ENCODE results near the gene IYD. TPM values are rescaled to one million over a fixed set of nuclear protein-coding genes. Genes with fewer than 3 reads are reported as not detected.

Gene IYD
- polyA plus RNA-seq, 2 donors, result 0.01 TPM; not detected in 1

GRCh38 chr6:150420428-150420827 lies 51.6 kb downstream of the IYD start:
- H3K36me3 ChIP-seq (ENCODE audit: control insufficient read depth in 2 of 2, insufficient read depth in 2 of 2, low read length in 1 of 2), result no peaks in the 10 kb centered on the region
- H3K27ac ChIP-seq (ENCODE audit: low read depth in 2 of 2, low read length in 1 of 2), result no peak overlapping the region
- WGBS, 2 donors, result 96 to 97% methylated on average over 2 of the region's 2 CpGs
- no peaks in the 10 kb centered on the region for H3K9me3 ChIP-seq (ENCODE audit: control insufficient read depth in 2 of 2, insufficient read depth in 1 of 2, low read depth in 1 of 2, low read length in 1 of 2)
- no peak overlapping the region for H3K4me3 ChIP-seq (ENCODE audit: low read depth in 1 of 2, low read length in 2 of 2)
- H3K4me1 ChIP-seq (ENCODE audit: control insufficient read depth in 2 of 2, insufficient read depth in 2 of 2, low read length in 1 of 2), result peaks cover 2% of the 10 kb centered on the region in 2 donors
- H3K27me3 ChIP-seq (ENCODE audit: control insufficient read depth in 1 of 2, insufficient read depth in 2 of 2, low read length in 2 of 2), result no peaks in the 10 kb centered on the region

- Histone ChIP-seq H3K4me3 (ENCODE audit: low read depth in 1 of 2, low read length in 2 of 2) (no peak overlapping the region), H3K36me3 (ENCODE audit: control insufficient read depth in 2 of 2, insufficient read depth in 2 of 2, low read length in 1 of 2) (no peaks in the 10 kb centered on the region), H3K4me1 (ENCODE audit: control insufficient read depth in 2 of 2, insufficient read depth in 2 of 2, low read length in 1 of 2) (peaks cover 2% of the 10 kb centered on the region in 2 donors), H3K9me3 (ENCODE audit: control insufficient read depth in 2 of 2, insufficient read depth in 1 of 2, low read depth in 1 of 2, low read length in 1 of 2) (no peaks in the 10 kb centered on the region), H3K27me3 (ENCODE audit: control insufficient read depth in 1 of 2, insufficient read depth in 2 of 2, low read length in 2 of 2) (no peaks in the 10 kb centered on the region), H3K27ac (ENCODE audit: low read depth in 2 of 2, low read length in 1 of 2) (no peak overlapping the region)
- 69% methylated on average over 3 of the region's 3 CpGs for WGBS, 2 donors
Observed at GRCh38 chr6:150420926-150421325, 52.1 kb downstream of the IYD start.

GRCh38 chr6:150425508-150425907 lies 56.7 kb downstream of the IYD start:
- no peaks in the 10 kb centered on the region for H3K4me1 ChIP-seq (ENCODE audit: control insufficient read depth in 2 of 2, insufficient read depth in 2 of 2, low read length in 1 of 2)
- 95 to 97% methylated on average over 8 of the region's 8 CpGs for WGBS, 2 donors
- H3K36me3 ChIP-seq (ENCODE audit: control insufficient read depth in 2 of 2, insufficient read depth in 2 of 2, low read length in 1 of 2), result no peaks in the 10 kb centered on the region
- no peak overlapping the region for H3K4me3 ChIP-seq (ENCODE audit: low read depth in 1 of 2, low read length in 2 of 2)
- H3K9me3 ChIP-seq (ENCODE audit: control insufficient read depth in 2 of 2, insufficient read depth in 1 of 2, low read depth in 1 of 2, low read length in 1 of 2), result no peaks in the 10 kb centered on the region
- H3K27ac ChIP-seq (ENCODE audit: low read depth in 2 of 2, low read length in 1 of 2), result no peak overlapping the region
- H3K27me3 ChIP-seq (ENCODE audit: control insufficient read depth in 1 of 2, insufficient read depth in 2 of 2, low read length in 2 of 2), result no peaks in the 10 kb centered on the region

- H3K4me1 ChIP-seq (ENCODE audit: control insufficient read depth in 2 of 2, insufficient read depth in 2 of 2, low read length in 1 of 2), result no peaks in the 10 kb centered on the region
- no peaks in the 10 kb centered on the region for H3K9me3 ChIP-seq (ENCODE audit: control insufficient read depth in 2 of 2, insufficient read depth in 1 of 2, low read depth in 1 of 2, low read length in 1 of 2)
- H3K27me3 ChIP-seq (ENCODE audit: control insufficient read depth in 1 of 2, insufficient read depth in 2 of 2, low read length in 2 of 2), result no peaks in the 10 kb centered on the region
- H3K27ac ChIP-seq (ENCODE audit: low read depth in 2 of 2, low read length in 1 of 2), result no peak overlapping the region
- no peak overlapping the region for H3K4me3 ChIP-seq (ENCODE audit: low read depth in 1 of 2, low read length in 2 of 2)
- H3K36me3 ChIP-seq (ENCODE audit: control insufficient read depth in 2 of 2, insufficient read depth in 2 of 2, low read length in 1 of 2), result no peaks in the 10 kb centered on the region
- WGBS, 2 donors, result 69 to 70% methylated on average over 8 of the region's 8 CpGs
Observed at GRCh38 chr6:150426198-150426597, 57.4 kb downstream of the IYD start.

GRCh38 chr6:150427037-150427602 lies 58.3 kb downstream of the IYD start:
- Histone ChIP-seq H3K9me3 (ENCODE audit: control insufficient read depth in 2 of 2, insufficient read depth in 1 of 2, low read depth in 1 of 2, low read length in 1 of 2) (no peaks in the 10 kb centered on the region), H3K4me3 (ENCODE audit: low read depth in 1 of 2, low read length in 2 of 2) (no peak overlapping the region), H3K27ac (ENCODE audit: low read depth in 2 of 2, low read length in 1 of 2) (no peak overlapping the region), H3K27me3 (ENCODE audit: control insufficient read depth in 1 of 2, insufficient read depth in 2 of 2, low read length in 2 of 2) (no peaks in the 10 kb centered on the region), H3K4me1 (ENCODE audit: control insufficient read depth in 2 of 2, insufficient read depth in 2 of 2, low read length in 1 of 2) (no peaks in the 10 kb centered on the region), H3K36me3 (ENCODE audit: control insufficient read depth in 2 of 2, insufficient read depth in 2 of 2, low read length in 1 of 2) (no peaks in the 10 kb centered on the region)
- WGBS, 2 donors, result 77 to 80% methylated on average over 6 of the region's 6 CpGs

- no peaks in the 10 kb centered on the region for H3K4me1 ChIP-seq (ENCODE audit: control insufficient read depth in 2 of 2, insufficient read depth in 2 of 2, low read length in 1 of 2)
- no peaks in the 10 kb centered on the region for H3K36me3 ChIP-seq (ENCODE audit: control insufficient read depth in 2 of 2, insufficient read depth in 2 of 2, low read length in 1 of 2)
- 85 to 90% methylated on average over 2 of the region's 2 CpGs for WGBS, 2 donors
- H3K4me3 ChIP-seq (ENCODE audit: low read depth in 1 of 2, low read length in 2 of 2), result no peak overlapping the region
- no peaks in the 10 kb centered on the region for H3K27me3 ChIP-seq (ENCODE audit: control insufficient read depth in 1 of 2, insufficient read depth in 2 of 2, low read length in 2 of 2)
- H3K27ac ChIP-seq (ENCODE audit: low read depth in 2 of 2, low read length in 1 of 2), result no peak overlapping the region
- no peaks in the 10 kb centered on the region for H3K9me3 ChIP-seq (ENCODE audit: control insufficient read depth in 2 of 2, insufficient read depth in 1 of 2, low read depth in 1 of 2, low read length in 1 of 2)
Observed at GRCh38 chr6:150427843-150428242, 59.0 kb downstream of the IYD start.

GRCh38 chr6:150430815-150431214 lies 62.0 kb downstream of the IYD start:
- Histone ChIP-seq H3K36me3 (ENCODE audit: control insufficient read depth in 2 of 2, insufficient read depth in 2 of 2, low read length in 1 of 2) (no peaks in the 10 kb centered on the region), H3K9me3 (ENCODE audit: control insufficient read depth in 2 of 2, insufficient read depth in 1 of 2, low read depth in 1 of 2, low read length in 1 of 2) (no peaks in the 10 kb centered on the region), H3K27me3 (ENCODE audit: control insufficient read depth in 1 of 2, insufficient read depth in 2 of 2, low read length in 2 of 2) (no peaks in the 10 kb centered on the region), H3K27ac (ENCODE audit: low read depth in 2 of 2, low read length in 1 of 2) (no peak overlapping the region), H3K4me3 (ENCODE audit: low read depth in 1 of 2, low read length in 2 of 2) (no peak overlapping the region), H3K4me1 (ENCODE audit: control insufficient read depth in 2 of 2, insufficient read depth in 2 of 2, low read length in 1 of 2) (no peaks in the 10 kb centered on the region)
- WGBS, 2 donors, result 88 to 90% methylated on average over 8 of the region's 8 CpGs

- Histone ChIP-seq H3K9me3 (ENCODE audit: control insufficient read depth in 2 of 2, insufficient read depth in 1 of 2, low read depth in 1 of 2, low read length in 1 of 2) (no peaks in the 10 kb centered on the region), H3K27me3 (ENCODE audit: control insufficient read depth in 1 of 2, insufficient read depth in 2 of 2, low read length in 2 of 2) (no peaks in the 10 kb centered on the region), H3K4me1 (ENCODE audit: control insufficient read depth in 2 of 2, insufficient read depth in 2 of 2, low read length in 1 of 2) (no peaks in the 10 kb centered on the region), H3K27ac (ENCODE audit: low read depth in 2 of 2, low read length in 1 of 2) (no peak overlapping the region), H3K4me3 (ENCODE audit: low read depth in 1 of 2, low read length in 2 of 2) (no peak overlapping the region), H3K36me3 (ENCODE audit: control insufficient read depth in 2 of 2, insufficient read depth in 2 of 2, low read length in 1 of 2) (no peaks in the 10 kb centered on the region)
- WGBS, 2 donors, result 91% methylated on average over 3 of the region's 3 CpGs
Observed at GRCh38 chr6:150435360-150435759, 66.5 kb downstream of the IYD start.

- H3K27ac ChIP-seq (ENCODE audit: low read depth in 2 of 2, low read length in 1 of 2), result no peak overlapping the region
- H3K4me1 ChIP-seq (ENCODE audit: control insufficient read depth in 2 of 2, insufficient read depth in 2 of 2, low read length in 1 of 2), result no peaks in the 10 kb centered on the region
- no peaks in the 10 kb centered on the region for H3K9me3 ChIP-seq (ENCODE audit: control insufficient read depth in 2 of 2, insufficient read depth in 1 of 2, low read depth in 1 of 2, low read length in 1 of 2)
- 87 to 89% methylated on average over 10 of the region's 10 CpGs for WGBS, 2 donors
- no peaks in the 10 kb centered on the region for H3K27me3 ChIP-seq (ENCODE audit: control insufficient read depth in 1 of 2, insufficient read depth in 2 of 2, low read length in 2 of 2)
- no peak overlapping the region for H3K4me3 ChIP-seq (ENCODE audit: low read depth in 1 of 2, low read length in 2 of 2)
- H3K36me3 ChIP-seq (ENCODE audit: control insufficient read depth in 2 of 2, insufficient read depth in 2 of 2, low read length in 1 of 2), result no peaks in the 10 kb centered on the region
Observed at GRCh38 chr6:150435832-150436231, 67.0 kb downstream of the IYD start.

- no peaks in the 10 kb centered on the region for H3K9me3 ChIP-seq (ENCODE audit: control insufficient read depth in 2 of 2, insufficient read depth in 1 of 2, low read depth in 1 of 2, low read length in 1 of 2)
- H3K36me3 ChIP-seq (ENCODE audit: control insufficient read depth in 2 of 2, insufficient read depth in 2 of 2, low read length in 1 of 2), result no peaks in the 10 kb centered on the region
- WGBS, 2 donors, result 89 to 94% methylated on average over 8 of the region's 8 CpGs
- no peaks in the 10 kb centered on the region for H3K4me1 ChIP-seq (ENCODE audit: control insufficient read depth in 2 of 2, insufficient read depth in 2 of 2, low read length in 1 of 2)
- H3K4me3 ChIP-seq (ENCODE audit: low read depth in 1 of 2, low read length in 2 of 2), result no peak overlapping the region
- no peak overlapping the region for H3K27ac ChIP-seq (ENCODE audit: low read depth in 2 of 2, low read length in 1 of 2)
- H3K27me3 ChIP-seq (ENCODE audit: control insufficient read depth in 1 of 2, insufficient read depth in 2 of 2, low read length in 2 of 2), result no peaks in the 10 kb centered on the region
Observed at GRCh38 chr6:150439373-150439772, 70.6 kb downstream of the IYD start.
